ENCODE data around the gene FOXL1.

Gene FOXL1

GRCh38 chr16:86610779-86611524 is 32.6 kb downstream of the FOXL1 start:
- Histone ChIP-seq H3K27ac (ENCODE audit: low read depth, low read length) (no peak overlapping the region), H3K4me3 (ENCODE audit: low read length) (no peak overlapping the region), H3K4me2 (ENCODE audit: low read length) (no peak overlapping the region)

GRCh38 chr16:86611525-86611855 is 33.1 kb downstream of the FOXL1 start:
- H3K27ac ChIP-seq (ENCODE audit: low read depth, low read length), result no peak overlapping the region
- H3K79me2 ChIP-seq (ENCODE audit: control insufficient read depth, low read length), result no peaks in the 10 kb centered on the region
- H3F3A ChIP-seq (ENCODE audit: control insufficient read depth, insufficient read depth), result no peaks in the 10 kb centered on the region
- no peak overlapping the region for H3K4me2 ChIP-seq (ENCODE audit: low read length)
- no peaks in the 10 kb centered on the region for H3K4me1 ChIP-seq (ENCODE audit: control insufficient read depth, low read length)
- no peaks in the 10 kb centered on the region for H4K20me1 ChIP-seq (ENCODE audit: control insufficient read depth, insufficient read depth, low read depth, low read length)
- TF ChIP-seq CTCF (IDR thresholded peaks at IDR 0.05; ENCODE audit: low read depth, low read length, poor library complexity, severe bottlenecking) (no peak), EZH2phosphoT487 (IDR thresholded peaks at IDR 0.05; ENCODE audit: borderline replicate concordance, low read length) (no peak)
- H3K36me3 ChIP-seq (ENCODE audit: control insufficient read depth, low read length), result no peaks in the 10 kb centered on the region
- no peaks in the 10 kb centered on the region for H3K9me2 ChIP-seq (replicated peaks; ENCODE audit: control insufficient read depth, low read length)
- H3K27me3 ChIP-seq (ENCODE audit: control insufficient read depth, low read length), result no peaks in the 10 kb centered on the region
- no peaks in the 10 kb centered on the region for H3K9me3 ChIP-seq (ENCODE audit: control insufficient read depth, insufficient read depth, low read length)
- no peak overlapping the region for H3K4me3 ChIP-seq (ENCODE audit: low read length)

More at GRCh38 chr16:86610779-86611524, 32.6 kb downstream of the FOXL1 start:
- no peaks in the 10 kb centered on the region for H3K9me2 ChIP-seq (replicated peaks; ENCODE audit: control insufficient read depth, low read length)
- TF ChIP-seq CTCF (IDR thresholded peaks at IDR 0.05; ENCODE audit: low read depth, low read length, poor library complexity, severe bottlenecking) (no peak), EZH2phosphoT487 (IDR thresholded peaks at IDR 0.05; ENCODE audit: borderline replicate concordance, low read length) (no peak)
- H3F3A ChIP-seq (ENCODE audit: control insufficient read depth, insufficient read depth), result no peaks in the 10 kb centered on the region
- no peaks in the 10 kb centered on the region for H3K27me3 ChIP-seq (ENCODE audit: control insufficient read depth, low read length)
- H3K36me3 ChIP-seq (ENCODE audit: control insufficient read depth, low read length), result no peaks in the 10 kb centered on the region
- no peaks in the 10 kb centered on the region for H3K79me2 ChIP-seq (ENCODE audit: control insufficient read depth, low read length)
- no peaks in the 10 kb centered on the region for H3K4me1 ChIP-seq (ENCODE audit: control insufficient read depth, low read length)
- no peaks in the 10 kb centered on the region for H4K20me1 ChIP-seq (ENCODE audit: control insufficient read depth, insufficient read depth, low read depth, low read length)
- no peaks in the 10 kb centered on the region for H3K9me3 ChIP-seq (ENCODE audit: control insufficient read depth, insufficient read depth, low read length)

- Histone ChIP-seq H3K9me2 (replicated peaks; ENCODE audit: control insufficient read depth, low read length) (no peaks in the 10 kb centered on the region), H3K27me3 (ENCODE audit: control insufficient read depth, low read length) (no peaks in the 10 kb centered on the region), H3K79me2 (ENCODE audit: control insufficient read depth, low read length) (no peaks in the 10 kb centered on the region), H3K9me3 (ENCODE audit: control insufficient read depth, insufficient read depth, low read length) (no peaks in the 10 kb centered on the region), H3K4me2 (ENCODE audit: low read length) (no peak overlapping the region), H3K4me1 (ENCODE audit: control insufficient read depth, low read length) (no peaks in the 10 kb centered on the region), H3K27ac (ENCODE audit: low read depth, low read length) (no peak overlapping the region), H3K4me3 (ENCODE audit: low read length) (no peak overlapping the region), H4K20me1 (ENCODE audit: control insufficient read depth, insufficient read depth, low read depth, low read length) (no peaks in the 10 kb centered on the region), H3F3A (ENCODE audit: control insufficient read depth, insufficient read depth) (no peaks in the 10 kb centered on the region), H3K36me3 (ENCODE audit: control insufficient read depth, low read length) (no peaks in the 10 kb centered on the region)
- no peak for TF ChIP-seq CTCF (IDR thresholded peaks at IDR 0.05; ENCODE audit: low read depth, low read length, poor library complexity, severe bottlenecking)
- TF ChIP-seq EZH2phosphoT487 (IDR thresholded peaks at IDR 0.05; ENCODE audit: borderline replicate concordance, low read length), result no peak
Measured at GRCh38 chr16:86611941-86612340, 33.6 kb downstream of the FOXL1 start.
